ENCODE data around the gene VWCE. TPM values are rescaled to one million over a fixed set of nuclear protein-coding genes. Genes with fewer than 3 reads are reported as not detected.

VWCE gene
- total RNA-seq, 1 experiment from 2014 or later = 0.51 TPM

DNA sequence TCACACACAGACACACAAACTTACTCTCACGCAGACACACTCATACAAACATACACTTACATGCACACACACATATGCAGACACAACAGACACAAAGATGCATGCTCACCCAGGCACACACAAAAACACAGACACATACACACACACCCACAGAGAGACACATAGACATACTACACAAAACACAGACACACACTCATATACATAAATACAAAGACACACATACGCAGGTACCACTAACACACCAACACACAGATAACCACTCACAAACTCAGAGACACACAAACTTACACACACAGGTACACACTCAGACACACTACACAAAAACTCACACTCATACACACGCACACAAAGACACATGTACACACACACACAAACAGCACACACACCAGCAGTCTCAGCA lies 22.4 kb downstream of the VWCE start:
- in situ Hi-C loops (cut with HindIII; ENCODE audit: low pct_unique_long_range_greater_than_20kb, low sequenced_read_pairs) = no loop called here
- Histone ChIP-seq H3K27ac (ENCODE audit: low read length) (no peak overlapping the region), H3K4me1 (ENCODE audit: control insufficient read depth, insufficient read depth, low read length) (no peaks in the 10 kb centered on the region), H3K27me3 (ENCODE audit: control insufficient read depth, insufficient read depth, low read length) (no peaks in the 10 kb centered on the region), H3K36me3 (ENCODE audit: control insufficient read depth, insufficient read depth, low read length) (no peaks in the 10 kb centered on the region), H3K9me3 (ENCODE audit: control insufficient read depth, insufficient read depth, low read depth, low read length) (no peaks in the 10 kb centered on the region), H3K4me3 (ENCODE audit: low read depth in 2 of 2, low read length in 2 of 2) (no peak overlapping the region)
- DNase-seq (ENCODE audit: low read depth, low spot score) (no peak), ATAC-seq (no peak)
- TF ChIP-seq, protein P1, sequence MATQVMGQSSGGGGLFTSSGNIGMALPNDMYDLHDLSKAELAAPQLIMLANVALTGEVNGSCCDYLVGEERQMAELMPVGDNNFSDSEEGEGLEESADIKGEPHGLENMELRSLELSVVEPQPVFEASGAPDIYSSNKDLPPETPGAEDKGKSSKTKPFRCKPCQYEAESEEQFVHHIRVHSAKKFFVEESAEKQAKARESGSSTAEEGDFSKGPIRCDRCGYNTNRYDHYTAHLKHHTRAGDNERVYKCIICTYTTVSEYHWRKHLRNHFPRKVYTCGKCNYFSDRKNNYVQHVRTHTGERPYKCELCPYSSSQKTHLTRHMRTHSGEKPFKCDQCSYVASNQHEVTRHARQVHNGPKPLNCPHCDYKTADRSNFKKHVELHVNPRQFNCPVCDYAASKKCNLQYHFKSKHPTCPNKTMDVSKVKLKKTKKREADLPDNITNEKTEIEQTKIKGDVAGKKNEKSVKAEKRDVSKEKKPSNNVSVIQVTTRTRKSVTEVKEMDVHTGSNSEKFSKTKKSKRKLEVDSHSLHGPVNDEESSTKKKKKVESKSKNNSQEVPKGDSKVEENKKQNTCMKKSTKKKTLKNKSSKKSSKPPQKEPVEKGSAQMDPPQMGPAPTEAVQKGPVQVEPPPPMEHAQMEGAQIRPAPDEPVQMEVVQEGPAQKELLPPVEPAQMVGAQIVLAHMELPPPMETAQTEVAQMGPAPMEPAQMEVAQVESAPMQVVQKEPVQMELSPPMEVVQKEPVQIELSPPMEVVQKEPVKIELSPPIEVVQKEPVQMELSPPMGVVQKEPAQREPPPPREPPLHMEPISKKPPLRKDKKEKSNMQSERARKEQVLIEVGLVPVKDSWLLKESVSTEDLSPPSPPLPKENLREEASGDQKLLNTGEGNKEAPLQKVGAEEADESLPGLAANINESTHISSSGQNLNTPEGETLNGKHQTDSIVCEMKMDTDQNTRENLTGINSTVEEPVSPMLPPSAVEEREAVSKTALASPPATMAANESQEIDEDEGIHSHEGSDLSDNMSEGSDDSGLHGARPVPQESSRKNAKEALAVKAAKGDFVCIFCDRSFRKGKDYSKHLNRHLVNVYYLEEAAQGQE (IDR thresholded peaks at IDR 0.05; ENCODE audit: insufficient read depth in 1 of 2, low read depth in 2 of 2, low read length in 1 of 2) = no peak
- no peak for TF ChIP-seq POLR2AphosphoS5 (IDR thresholded peaks at IDR 0.05; ENCODE audit: low read depth, low read length)
- TF ChIP-seq TCF7L2 (IDR thresholded peaks at IDR 0.05; ENCODE audit: low read depth, low read length) = no peak
- TF ChIP-seq, protein P2, sequence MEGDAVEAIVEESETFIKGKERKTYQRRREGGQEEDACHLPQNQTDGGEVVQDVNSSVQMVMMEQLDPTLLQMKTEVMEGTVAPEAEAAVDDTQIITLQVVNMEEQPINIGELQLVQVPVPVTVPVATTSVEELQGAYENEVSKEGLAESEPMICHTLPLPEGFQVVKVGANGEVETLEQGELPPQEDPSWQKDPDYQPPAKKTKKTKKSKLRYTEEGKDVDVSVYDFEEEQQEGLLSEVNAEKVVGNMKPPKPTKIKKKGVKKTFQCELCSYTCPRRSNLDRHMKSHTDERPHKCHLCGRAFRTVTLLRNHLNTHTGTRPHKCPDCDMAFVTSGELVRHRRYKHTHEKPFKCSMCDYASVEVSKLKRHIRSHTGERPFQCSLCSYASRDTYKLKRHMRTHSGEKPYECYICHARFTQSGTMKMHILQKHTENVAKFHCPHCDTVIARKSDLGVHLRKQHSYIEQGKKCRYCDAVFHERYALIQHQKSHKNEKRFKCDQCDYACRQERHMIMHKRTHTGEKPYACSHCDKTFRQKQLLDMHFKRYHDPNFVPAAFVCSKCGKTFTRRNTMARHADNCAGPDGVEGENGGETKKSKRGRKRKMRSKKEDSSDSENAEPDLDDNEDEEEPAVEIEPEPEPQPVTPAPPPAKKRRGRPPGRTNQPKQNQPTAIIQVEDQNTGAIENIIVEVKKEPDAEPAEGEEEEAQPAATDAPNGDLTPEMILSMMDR (IDR thresholded peaks at IDR 0.05) = no peak
- TF ChIP-seq SIN3A (IDR thresholded peaks at IDR 0.05; ENCODE audit: borderline replicate concordance, insufficient read depth, low read depth, low read length) = no peak
- POLR2A ChIA-PET = no interaction called here
- BruUV-seq (replicated peaks) = no TSS peak
- CTCF ChIA-PET = interaction anchor here (0.7 kb wide), 1 partner anchor 9 kb away, joined by 9 read pairs; no protein-coding TSS in a partner anchor
- intact Hi-C loops (cut with micrococcal nuclease; ENCODE audit: unreplicated experiment) = no loop called here

DNA sequence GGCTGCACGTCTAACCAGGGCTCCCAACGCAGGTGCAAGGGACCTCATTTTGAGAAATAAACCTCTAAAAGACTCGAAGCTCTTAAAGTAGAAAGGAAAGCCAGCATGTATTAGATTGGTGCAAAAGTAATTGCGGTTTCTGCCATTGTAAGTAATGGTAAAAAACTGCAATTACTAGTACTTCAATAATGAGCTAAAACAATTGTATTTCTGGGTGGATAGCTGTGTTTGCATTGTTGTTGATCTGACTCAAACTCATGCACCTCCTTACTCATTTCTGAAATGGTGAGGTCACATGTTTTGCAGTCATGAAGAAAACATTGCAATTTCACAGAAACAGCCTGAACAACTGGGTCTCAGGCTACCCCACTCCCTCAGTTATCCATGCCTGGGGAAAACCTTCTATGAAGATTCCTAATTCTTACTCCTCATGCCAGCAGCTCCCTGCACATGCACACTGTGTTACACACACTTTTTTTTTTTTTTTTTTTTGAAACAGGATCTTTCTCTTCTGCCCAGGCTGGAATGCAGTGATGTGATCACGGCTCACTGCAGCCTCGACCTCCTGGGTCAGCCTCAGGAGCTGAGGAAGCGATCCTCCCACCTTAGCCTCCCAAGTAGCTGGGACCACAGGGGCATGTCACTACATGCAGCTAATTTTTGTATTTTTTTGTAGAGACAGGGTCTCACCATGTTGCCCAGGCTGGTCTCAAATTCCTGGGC lies 24.6 kb downstream of the VWCE start:
- no TSS peak for BruUV-seq (replicated peaks)
- TF ChIP-seq SIN3A (IDR thresholded peaks at IDR 0.05; ENCODE audit: borderline replicate concordance, insufficient read depth, low read depth, low read length) (no peak), POLR2AphosphoS5 (IDR thresholded peaks at IDR 0.05; ENCODE audit: low read depth, low read length) (no peak), TCF7L2 (IDR thresholded peaks at IDR 0.05; ENCODE audit: low read depth, low read length) (no peak)
- TF ChIP-seq, protein P1 (IDR thresholded peaks at IDR 0.05; ENCODE audit: insufficient read depth in 1 of 2, low read depth in 2 of 2, low read length in 1 of 2) = no peak
- TF ChIP-seq, protein P2 (IDR thresholded peaks at IDR 0.05) = no peak
- Histone ChIP-seq H3K4me1 (ENCODE audit: control insufficient read depth, insufficient read depth, low read length) (no peaks in the 10 kb centered on the region), H3K4me3 (ENCODE audit: low read depth in 2 of 2, low read length in 2 of 2) (no peak overlapping the region), H3K36me3 (ENCODE audit: control insufficient read depth, insufficient read depth, low read length) (no peaks in the 10 kb centered on the region), H3K9me3 (ENCODE audit: control insufficient read depth, insufficient read depth, low read depth, low read length) (no peaks in the 10 kb centered on the region), H3K27ac (ENCODE audit: low read length) (no peak overlapping the region), H3K27me3 (ENCODE audit: control insufficient read depth, insufficient read depth, low read length) (no peaks in the 10 kb centered on the region)
- ChIA-PET CTCF (no interaction called here), POLR2A (interaction anchor here (0.5 kb wide), 1 partner anchor 85 kb away, joined by 3 read pairs; no protein-coding TSS in a partner anchor)
- in situ Hi-C loops (cut with HindIII; ENCODE audit: low pct_unique_long_range_greater_than_20kb, low sequenced_read_pairs) = no loop called here
- DNase-seq (ENCODE audit: low read depth, low spot score) (no peak), ATAC-seq (no peak)
- intact Hi-C loops (cut with micrococcal nuclease; ENCODE audit: unreplicated experiment) = no loop called here
